ENCODE results near the gene CLEC4F.

Gene CLEC4F

DNA sequence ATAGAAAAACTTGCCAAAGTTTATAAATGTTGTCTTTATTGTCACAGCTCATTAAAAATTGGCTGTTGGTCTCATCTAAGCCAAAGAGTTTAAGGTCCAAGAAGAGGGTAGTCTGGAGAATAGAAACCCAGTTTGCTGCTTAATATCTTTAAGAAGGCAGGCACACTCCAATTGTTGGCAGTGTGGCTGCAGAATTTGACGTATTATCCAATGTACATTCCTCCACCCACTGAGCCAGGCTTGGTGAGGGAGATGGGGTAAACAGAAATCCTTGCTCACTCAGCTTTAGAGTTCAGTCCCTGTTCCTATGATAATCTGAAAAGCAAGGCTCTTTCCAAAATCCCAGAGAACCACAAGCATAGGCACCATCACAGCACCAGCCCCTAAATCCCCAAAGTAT, 41.7 kb downstream of the CLEC4F start:
- FAIRE-seq (no peak), DNase-seq (ENCODE audit: insufficient read length) (no peak)
- TF ChIP-seq POLR2AphosphoS5 (IDR thresholded peaks at IDR 0.05; ENCODE audit: low read depth, low read length), result no peak
- TF ChIP-seq POLR2A (IDR thresholded peaks at IDR 0.05; ENCODE audit: low read depth, low read length), result no peak
- no peak for TF ChIP-seq TAF1 (IDR thresholded peaks at IDR 0.05; ENCODE audit: borderline replicate concordance, low read depth, low read length)

DNA sequence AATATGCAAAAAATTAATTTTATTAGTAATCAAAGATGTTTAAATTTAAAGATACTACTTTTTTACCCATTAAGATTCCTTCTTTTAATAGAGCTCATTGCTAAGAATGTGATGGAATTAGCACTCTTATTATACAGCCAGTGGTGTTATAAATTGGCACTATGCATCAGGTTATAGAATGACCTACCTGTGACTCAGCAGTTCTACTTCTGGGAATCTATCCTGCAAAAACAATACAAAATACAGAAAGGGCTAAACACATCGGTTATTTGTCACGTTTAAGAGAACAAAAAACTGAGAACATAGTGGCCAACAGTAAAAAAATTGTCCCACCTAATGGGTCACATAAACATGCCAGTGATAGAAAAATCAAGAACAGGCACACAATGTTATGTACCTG, 42.9 kb downstream of the CLEC4F start:
- FAIRE-seq (no peak), DNase-seq (ENCODE audit: insufficient read length) (no peak)
- TF ChIP-seq POLR2AphosphoS5 (IDR thresholded peaks at IDR 0.05; ENCODE audit: low read depth, low read length) (no peak), POLR2A (IDR thresholded peaks at IDR 0.05; ENCODE audit: low read depth, low read length) (no peak), TAF1 (IDR thresholded peaks at IDR 0.05; ENCODE audit: borderline replicate concordance, low read depth, low read length) (no peak)

DNA sequence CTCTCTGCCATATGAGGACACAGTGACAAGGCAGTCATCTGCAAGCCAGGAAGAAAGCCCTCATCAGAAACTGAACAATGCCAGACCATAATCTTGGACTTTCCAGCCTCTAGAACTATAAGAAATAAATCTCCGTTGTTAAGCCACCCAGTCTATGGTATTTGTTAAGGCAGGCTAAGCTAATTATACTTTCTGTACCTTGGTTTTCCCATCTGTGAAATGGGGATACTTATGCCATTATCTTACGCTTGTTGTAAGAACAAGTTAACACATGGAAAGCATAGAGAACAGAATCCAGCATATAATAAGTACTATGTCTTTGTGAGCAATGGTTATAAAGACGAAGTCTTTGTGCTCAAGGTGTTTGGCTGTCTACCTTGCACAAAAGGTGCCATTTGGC, 44.1 kb downstream of the CLEC4F start:
- FAIRE-seq, result no peak
- DNase-seq (ENCODE audit: insufficient read length), result no peak
- TF ChIP-seq POLR2AphosphoS5 (IDR thresholded peaks at IDR 0.05; ENCODE audit: low read depth, low read length), result no peak
- no peak for TF ChIP-seq POLR2A (IDR thresholded peaks at IDR 0.05; ENCODE audit: low read depth, low read length)
- no peak for TF ChIP-seq TAF1 (IDR thresholded peaks at IDR 0.05; ENCODE audit: borderline replicate concordance, low read depth, low read length)

DNA sequence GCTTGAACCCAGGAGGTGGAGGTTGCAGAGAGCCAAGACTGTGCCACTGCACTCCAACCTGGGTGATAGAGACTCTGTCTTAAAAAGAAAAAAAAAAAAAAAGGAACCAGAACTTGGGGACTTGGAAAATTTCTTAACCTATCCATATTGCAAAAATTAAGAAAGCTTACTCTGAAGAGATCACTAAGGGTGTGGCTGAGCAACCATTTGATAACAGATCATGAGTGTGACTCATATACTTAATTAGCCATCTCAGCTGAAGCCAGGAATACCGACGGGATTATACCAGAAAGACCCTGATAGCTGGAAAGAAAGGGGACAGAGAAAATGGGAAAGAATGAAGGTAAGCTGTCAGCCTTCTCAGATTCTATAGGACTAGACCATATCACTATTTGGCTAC, 45.3 kb downstream of the CLEC4F start:
- TF ChIP-seq POLR2AphosphoS5 (IDR thresholded peaks at IDR 0.05; ENCODE audit: low read depth, low read length) (no peak), TAF1 (IDR thresholded peaks at IDR 0.05; ENCODE audit: borderline replicate concordance, low read depth, low read length) (no peak), POLR2A (IDR thresholded peaks at IDR 0.05; ENCODE audit: low read depth, low read length) (no peak)
- DNase-seq (ENCODE audit: insufficient read length) (no peak), FAIRE-seq (no peak)

DNA sequence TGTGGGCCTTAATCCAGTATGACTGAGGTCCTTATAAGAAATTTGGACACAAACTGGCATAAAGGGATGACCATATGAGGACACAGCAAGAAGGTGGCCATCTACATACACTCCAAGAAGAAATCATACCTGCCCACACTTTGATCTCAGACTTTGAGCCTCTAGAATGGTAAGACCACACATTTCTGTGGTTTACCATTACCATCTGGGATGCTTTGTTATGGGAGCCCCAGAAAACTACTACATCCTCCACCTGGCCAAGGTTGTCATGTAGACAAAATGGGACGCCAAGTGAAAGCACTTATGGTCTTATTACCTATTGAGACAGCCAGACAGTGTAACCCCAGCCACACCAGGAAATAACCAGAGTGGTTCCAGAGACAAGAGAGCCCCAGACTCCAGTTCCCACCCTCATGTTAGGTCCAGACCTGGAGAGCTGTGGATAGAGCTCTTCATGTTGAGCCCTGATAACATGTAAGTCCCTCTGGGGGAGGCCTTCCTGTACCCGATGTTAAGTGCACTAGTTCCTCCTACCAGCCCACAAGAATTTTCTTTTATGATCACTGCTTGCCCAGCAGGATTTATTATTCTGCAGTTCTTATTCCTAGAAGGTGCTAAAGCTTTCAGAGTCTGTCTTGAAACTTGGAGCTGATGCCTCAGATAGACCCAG, 47.8 kb downstream of the CLEC4F start:
- FAIRE-seq, result no peak
- no peak for DNase-seq (ENCODE audit: insufficient read length)
- TF ChIP-seq POLR2AphosphoS5 (IDR thresholded peaks at IDR 0.05; ENCODE audit: low read depth, low read length) (no peak), POLR2A (IDR thresholded peaks at IDR 0.05; ENCODE audit: low read depth, low read length) (no peak), TAF1 (IDR thresholded peaks at IDR 0.05; ENCODE audit: borderline replicate concordance, low read depth, low read length) (no peak)

DNA sequence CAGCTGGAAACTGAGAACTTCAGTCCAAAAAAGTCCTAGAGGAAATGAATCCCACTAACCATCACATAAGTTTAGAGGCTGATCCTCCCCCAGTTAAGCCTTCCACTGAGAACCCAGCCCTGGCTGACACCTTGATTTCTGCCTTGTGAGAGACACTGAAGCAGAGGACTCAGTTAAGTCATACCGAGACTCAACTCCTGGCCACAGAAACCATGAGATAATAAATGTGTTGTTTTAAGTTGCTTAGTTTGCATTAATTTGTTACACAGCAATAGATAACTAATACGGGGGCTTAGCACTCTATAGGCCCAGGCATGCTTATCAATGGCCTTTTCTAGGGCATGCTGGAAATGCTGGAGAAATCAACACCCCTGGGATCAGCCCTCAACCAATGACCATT, 49.0 kb downstream of the CLEC4F start:
- no peak for DNase-seq (ENCODE audit: insufficient read length)
- no peak for FAIRE-seq
- TF ChIP-seq POLR2AphosphoS5 (IDR thresholded peaks at IDR 0.05; ENCODE audit: low read depth, low read length) (no peak), POLR2A (IDR thresholded peaks at IDR 0.05; ENCODE audit: low read depth, low read length) (no peak), TAF1 (IDR thresholded peaks at IDR 0.05; ENCODE audit: borderline replicate concordance, low read depth, low read length) (no peak)

DNA sequence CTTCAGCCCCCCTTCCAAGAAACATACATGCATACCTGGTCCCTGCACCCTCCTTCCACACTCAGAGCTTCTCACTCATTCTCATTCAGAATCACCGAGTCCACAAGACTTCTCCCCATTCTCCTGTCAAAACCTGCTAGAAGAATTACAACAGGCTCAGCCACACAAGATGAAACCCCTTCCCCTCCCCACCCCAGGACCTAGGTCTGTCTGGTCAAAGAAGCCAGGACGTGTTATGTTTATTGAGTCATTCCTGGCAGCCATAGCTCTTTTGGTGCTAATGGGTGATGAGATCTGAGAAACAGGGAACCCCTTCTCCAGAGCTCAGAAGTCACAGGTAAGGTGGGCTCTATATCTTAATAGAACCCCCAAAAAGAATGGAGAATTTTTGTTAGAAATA, 50.9 kb downstream of the CLEC4F start:
- FAIRE-seq, result no peak
- no peak for DNase-seq (ENCODE audit: insufficient read length)
- TF ChIP-seq TAF1 (IDR thresholded peaks at IDR 0.05; ENCODE audit: borderline replicate concordance, low read depth, low read length), result no peak
- no peak for TF ChIP-seq POLR2AphosphoS5 (IDR thresholded peaks at IDR 0.05; ENCODE audit: low read depth, low read length)
- no peak for TF ChIP-seq POLR2A (IDR thresholded peaks at IDR 0.05; ENCODE audit: low read depth, low read length)

DNA sequence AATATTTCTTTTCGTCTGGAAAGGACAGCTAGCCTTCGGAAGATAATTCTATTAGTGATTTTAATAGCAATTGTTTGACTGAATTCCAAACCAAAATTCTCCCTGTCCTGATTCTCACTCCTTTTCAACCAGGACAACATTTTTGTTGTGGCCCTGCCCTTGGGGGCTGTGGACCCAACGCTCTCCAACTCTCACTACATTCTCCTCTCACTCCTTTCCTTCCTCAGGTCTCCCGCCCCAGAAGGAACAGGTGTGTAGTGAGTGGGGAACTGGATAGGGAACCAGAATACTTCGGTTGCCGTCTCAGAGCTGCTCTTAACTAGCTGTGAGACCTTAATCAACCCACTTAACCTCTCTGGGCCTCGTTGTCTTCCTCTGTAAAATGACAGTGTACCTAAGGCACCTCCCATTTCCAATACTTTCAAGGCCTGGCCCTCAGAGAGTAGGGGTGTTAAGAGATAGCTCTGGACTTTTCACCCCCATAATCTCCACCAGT, 51.8 kb downstream of the CLEC4F start:
- FAIRE-seq (no peak), DNase-seq (ENCODE audit: insufficient read length) (no peak)
- TF ChIP-seq POLR2A (IDR thresholded peaks at IDR 0.05; ENCODE audit: low read depth, low read length) (no peak), POLR2AphosphoS5 (IDR thresholded peaks at IDR 0.05; ENCODE audit: low read depth, low read length) (no peak), TAF1 (IDR thresholded peaks at IDR 0.05; ENCODE audit: borderline replicate concordance, low read depth, low read length) (no peak)

DNA sequence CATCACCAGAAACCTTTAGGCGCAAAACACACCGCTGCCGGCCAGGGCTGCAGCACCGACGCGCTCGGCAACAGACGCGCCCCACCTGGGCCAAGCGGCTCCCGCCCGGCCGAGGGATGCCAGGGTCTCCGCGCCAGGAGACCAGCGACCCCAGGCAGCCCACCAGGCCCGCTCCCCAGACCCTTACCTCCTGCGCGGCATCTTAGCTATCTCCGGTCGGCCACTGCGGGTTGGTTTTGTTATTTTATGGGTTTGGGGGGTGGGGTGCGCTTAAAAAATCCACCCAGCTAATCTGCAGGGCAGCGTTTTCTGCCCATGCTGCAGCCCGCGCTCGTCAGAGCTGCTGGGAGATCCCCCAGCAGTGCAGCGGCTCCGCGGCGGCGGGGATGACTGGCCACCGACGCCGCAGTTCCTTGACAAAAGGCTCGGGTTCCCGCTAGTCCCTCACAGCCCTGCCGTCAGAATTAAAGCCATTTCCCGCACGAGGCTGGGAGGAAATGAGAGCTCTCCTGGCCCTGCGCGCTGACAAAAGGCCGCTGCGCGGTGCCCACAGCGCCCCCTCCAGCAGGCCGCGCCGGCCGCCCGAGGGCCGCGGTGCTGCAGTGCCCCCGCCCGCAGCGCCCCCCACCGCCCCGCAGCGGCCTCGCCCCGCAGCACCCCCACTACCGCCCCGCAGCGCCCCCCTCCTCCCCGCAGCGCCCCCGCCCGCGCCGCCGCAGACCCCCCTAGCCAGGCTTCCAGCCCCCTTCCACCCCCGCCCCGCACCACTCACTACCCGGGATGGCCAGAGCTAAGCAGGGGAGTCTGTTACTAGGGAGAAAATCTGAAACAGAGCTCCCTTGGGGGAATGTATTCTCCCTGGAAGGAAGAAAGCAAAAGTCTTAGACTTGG, 52.5 kb downstream of the CLEC4F start, which contains the start of gene ADD2:
TSS of gene ADD2 (minus strand) at position 502 of the 891 bp plus-strand sequence. CDS start 61,792 bp downstream, outside the sequence.
- TF ChIP-seq POLR2AphosphoS5 (IDR thresholded peaks at IDR 0.05; ENCODE audit: low read depth, low read length) (no peak), TAF1 (IDR thresholded peaks at IDR 0.05; ENCODE audit: borderline replicate concordance, low read depth, low read length) (no peak)
- FAIRE-seq (no peak), DNase-seq (ENCODE audit: insufficient read length) (peak; percentile 41)

DNA sequence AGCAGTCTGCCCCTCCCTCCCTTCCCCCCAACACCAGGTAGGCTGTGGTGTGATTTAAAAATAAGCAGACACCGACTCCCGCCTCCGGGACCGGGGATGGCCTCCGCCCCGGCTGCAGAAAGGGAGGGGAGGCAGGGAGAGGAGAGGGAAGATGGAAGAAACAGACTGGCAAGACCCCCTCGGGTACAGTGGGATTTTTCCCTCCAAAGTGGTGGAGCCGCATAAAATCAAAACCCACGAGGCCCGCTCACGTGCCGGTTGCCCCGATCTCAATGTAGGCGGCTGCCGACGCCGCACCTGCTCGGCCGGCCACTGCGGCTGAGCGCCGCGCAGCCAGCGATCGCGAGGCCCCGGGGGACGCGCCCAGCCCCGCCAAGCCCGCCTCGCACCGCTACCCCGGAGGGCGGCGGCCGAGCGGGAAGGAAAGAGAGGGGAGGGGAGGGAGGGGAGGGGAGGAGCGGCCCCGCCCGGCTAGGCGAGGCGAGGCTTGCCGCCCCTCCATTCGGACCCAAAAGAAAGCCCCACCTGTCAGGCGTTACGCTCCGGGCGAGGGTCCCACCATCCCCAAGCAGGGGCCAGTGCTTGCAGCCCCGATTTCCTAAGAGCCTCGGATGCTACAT, 53.2 kb downstream of the CLEC4F start:
- TF ChIP-seq POLR2A (IDR thresholded peaks at IDR 0.05; ENCODE audit: low read depth, low read length) (no peak), TAF1 (IDR thresholded peaks at IDR 0.05; ENCODE audit: borderline replicate concordance, low read depth, low read length) (no peak), POLR2AphosphoS5 (IDR thresholded peaks at IDR 0.05; ENCODE audit: low read depth, low read length) (no peak)
- FAIRE-seq (no peak), DNase-seq (ENCODE audit: insufficient read length) (peak; percentile 28)

DNA sequence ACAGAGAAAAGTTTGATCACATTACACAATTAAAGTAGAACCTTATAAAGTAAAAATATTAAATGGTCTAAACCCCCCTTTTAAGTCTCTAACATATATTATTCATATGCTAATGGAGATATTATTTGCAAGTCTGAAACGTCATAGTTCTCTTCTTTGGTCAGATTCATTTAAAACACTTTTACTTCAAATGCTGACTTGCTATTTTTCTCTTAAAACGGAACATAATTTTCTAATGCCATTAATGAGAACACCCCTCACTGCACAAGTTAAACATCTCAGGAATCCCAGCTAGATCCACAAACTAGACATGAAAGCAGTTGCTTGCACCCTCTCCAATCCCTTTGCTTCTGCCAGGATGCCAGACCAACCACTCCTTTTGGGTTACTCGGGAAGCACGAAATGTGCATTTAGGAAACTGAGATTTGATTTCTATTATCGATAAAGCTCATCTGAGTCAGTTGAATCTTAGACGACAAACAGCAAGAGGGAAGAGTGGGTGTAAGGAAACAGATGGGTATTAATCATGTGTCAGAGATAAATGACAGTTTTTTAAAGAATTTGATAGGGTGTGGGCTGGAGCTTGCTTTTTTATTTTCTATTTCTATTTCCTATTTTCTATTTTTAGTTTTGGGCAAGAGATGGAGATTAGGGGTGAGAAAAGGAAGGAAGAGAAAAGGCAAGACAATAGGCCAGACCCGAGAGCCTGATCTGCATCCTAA, 53.9 kb downstream of the CLEC4F start:
- TF ChIP-seq POLR2A (IDR thresholded peaks at IDR 0.05; ENCODE audit: low read depth, low read length), result no peak
- TF ChIP-seq TAF1 (IDR thresholded peaks at IDR 0.05; ENCODE audit: borderline replicate concordance, low read depth, low read length), result no peak
- no peak for TF ChIP-seq POLR2AphosphoS5 (IDR thresholded peaks at IDR 0.05; ENCODE audit: low read depth, low read length)
- no peak for FAIRE-seq

More for the DNA sequence above, 53.9 kb downstream of the CLEC4F start:
- DNase-seq (ENCODE audit: insufficient read length), result no peak

All from GM12892 (cell line).